HG03196 (cell line): ENCODE results near the gene ZNF318.
"Not testable (repeated sequence)": the region's sequence is repeated elsewhere in the genome, so short reads cannot be mapped to it uniquely, and the experiment has no call there.

Source experiments
- ATAC-seq: cut with Tn5 transposase; IDR thresholded peaks from one replicate; pipeline ENCODE4 v1.9.1; 2021; ENCODE audit not compliant: unreplicated experiment

Gene ZNF318, protein sequence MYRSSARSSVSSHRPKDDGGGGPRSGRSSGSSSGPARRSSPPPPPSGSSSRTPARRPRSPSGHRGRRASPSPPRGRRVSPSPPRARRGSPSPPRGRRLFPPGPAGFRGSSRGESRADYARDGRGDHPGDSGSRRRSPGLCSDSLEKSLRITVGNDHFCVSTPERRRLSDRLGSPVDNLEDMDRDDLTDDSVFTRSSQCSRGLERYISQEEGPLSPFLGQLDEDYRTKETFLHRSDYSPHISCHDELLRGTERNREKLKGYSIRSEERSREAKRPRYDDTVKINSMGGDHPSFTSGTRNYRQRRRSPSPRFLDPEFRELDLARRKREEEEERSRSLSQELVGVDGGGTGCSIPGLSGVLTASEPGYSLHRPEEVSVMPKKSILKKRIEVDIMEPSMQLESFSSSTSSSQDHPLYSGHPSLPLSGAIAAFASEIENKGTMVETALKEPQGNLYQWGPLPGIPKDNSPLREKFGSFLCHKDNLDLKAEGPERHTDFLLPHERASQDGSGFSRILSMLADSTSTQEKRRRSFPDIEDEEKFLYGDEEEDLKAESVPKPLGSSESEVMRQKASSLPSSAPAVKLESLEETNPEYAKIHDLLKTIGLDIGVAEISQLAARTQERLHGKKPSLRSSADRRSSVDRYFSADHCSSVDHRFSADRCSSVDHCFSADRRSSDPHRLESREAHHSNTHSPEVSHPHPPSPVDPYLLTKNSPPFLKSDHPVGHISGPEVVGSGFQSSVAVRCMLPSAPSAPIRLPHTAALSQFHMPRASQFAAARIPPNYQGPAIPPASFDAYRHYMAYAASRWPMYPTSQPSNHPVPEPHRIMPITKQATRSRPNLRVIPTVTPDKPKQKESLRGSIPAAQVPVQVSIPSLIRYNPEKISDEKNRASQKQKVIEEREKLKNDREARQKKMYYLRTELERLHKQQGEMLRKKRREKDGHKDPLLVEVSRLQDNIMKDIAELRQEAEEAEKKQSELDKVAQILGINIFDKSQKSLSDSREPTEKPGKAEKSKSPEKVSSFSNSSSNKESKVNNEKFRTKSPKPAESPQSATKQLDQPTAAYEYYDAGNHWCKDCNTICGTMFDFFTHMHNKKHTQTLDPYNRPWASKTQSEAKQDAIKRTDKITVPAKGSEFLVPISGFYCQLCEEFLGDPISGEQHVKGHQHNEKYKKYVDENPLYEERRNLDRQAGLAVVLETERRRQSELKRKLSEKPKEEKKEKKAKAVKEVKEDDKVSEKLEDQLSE (N-terminal part only)

DNA sequence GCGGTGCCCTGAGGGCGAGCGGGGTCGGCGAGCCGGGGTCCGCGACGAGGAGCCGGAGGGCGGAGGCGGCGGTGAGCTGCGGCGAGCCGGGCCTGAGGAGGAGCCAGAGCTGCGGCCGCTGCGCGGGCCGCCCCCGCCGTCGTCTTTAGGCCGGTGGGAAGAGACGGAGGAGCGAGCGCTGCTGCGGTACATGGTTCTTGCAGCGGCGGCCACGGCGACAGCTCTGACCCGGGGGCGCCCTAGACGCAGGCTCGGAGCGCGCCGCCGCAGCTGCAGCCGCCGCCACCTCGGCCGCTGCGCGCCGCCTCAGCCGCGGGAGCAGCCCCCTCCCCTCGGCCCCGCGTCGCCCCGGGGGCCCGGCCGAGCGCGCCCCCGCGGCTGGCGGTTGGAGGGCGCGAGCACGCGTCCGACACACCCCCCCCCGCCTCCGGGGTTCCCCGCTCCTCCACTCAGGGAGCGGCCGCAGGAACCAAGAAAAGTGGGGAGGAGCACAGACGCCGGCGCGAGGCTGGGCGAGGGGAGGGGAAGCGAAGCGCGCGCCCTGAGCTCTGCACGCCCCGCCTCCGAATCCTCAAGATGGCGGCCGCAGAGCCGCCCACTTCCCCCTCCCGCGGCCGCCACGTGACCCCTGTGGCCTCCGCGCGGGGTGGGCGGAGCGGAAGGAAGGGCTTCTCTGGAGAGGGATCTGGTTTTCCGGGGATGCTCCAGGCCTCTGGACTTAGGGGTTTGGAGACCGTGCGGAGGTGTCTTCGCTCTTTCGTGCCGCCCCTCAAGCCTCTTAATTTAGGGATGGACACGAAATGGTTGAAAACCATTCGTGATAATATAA, at the start of gene ZNF318:
ZNF318 (minus strand) TSS at position 474 of the 829 bp plus-strand sequence; CDS start at position 192, 282 bp downstream.
- peak; percentile 82 for ATAC-seq

DNA sequence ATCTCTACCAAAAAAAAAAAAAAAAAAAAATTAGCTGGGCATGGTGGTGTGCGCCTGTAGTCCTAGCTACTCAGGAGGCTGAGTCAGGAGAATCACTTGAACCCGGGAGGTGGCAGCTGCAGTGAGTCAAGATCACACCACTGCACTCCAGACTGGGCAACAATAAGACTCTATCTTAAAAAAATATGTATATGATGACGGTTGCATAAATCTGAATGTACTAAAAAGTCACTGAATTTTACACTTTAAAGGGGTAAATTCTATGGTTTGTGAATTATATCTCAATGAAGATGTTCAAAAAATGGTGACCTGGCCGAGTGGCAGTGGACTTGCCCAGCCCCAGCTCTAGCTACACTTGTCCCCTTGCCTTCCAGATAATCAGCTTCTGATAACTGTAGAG, 47.5 kb upstream of the ZNF318 start:
- ATAC-seq: no peak

DNA sequence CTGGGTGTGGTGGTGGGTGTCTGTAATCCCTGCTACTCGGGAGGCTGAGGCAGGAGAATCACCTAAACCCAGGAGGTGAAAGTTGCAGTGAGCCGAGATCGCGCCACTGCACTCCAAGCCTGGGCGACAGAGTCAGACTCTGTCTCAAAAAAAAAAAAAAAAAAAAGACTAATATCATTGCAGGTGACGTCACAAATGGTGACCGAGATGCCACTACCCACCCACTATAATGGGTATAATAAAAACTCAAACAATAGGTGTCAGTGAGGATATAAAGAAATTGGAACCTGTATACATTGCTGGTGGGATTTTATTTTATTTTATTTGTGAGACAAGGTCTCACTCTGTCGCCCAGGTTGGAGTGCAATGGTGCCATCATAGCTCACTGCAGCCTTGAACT, 45.8 kb upstream of the ZNF318 start:
- not testable (repeated sequence) for ATAC-seq

DNA sequence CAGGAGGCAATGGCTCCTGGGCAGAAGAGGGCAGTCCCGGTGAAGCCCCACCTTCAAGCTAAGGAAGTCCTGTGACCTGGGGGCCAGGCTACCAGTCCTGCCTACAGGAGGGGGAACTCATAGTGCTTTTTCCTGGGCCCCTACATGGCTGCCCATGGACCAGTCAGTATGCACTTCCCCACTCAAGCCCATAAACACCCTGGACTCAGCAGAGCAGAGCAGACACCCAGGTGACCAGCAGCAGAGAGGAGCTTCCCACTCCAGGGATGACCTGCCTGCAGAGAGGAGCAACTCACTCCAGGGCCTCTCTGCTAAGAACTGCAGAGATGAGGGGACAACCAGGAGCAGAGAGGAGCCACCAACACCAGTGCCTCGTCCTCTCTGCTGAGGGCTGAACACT, 43.6 kb upstream of the ZNF318 start:
- no peak for ATAC-seq

DNA sequence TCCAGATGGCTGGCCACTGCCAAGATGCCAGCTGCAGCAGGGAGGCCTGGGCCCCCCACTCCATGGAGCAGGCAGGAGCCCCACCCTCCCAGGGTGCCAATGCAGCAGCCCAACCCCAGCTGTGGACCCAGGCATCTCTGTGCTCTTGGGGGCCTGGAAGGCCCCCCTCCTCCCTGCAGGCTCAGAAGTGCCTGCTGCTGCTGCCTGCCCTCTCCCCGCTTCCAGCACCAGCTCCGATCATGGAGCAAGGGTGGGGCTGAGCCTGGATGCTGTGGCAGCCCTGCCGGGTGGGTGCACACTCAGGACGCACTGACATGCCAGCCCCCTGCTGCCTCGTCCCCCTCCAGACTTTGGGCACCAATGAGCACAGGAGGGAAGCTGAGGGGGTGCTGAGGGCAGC, 43.1 kb upstream of the ZNF318 start:
- ATAC-seq: no peak

DNA sequence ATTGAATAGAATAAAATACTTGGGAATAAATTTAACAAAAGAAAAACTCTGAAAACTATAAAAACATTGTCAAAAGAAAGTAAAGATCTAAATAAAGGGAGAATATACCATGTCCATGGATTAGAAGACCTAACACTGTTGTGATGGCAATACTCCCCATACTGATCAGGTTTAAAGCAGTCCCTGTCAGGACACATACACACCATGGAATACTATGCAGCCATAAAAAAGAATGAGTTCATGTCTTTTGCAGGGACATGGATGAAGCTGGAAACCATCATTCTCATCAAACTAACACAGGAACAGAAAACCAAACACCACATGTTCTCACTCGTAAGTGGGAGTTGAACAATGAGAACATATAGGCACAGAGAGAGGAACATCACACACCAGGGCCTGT, 41.3 kb upstream of the ZNF318 start:
- not testable (repeated sequence) for ATAC-seq

DNA sequence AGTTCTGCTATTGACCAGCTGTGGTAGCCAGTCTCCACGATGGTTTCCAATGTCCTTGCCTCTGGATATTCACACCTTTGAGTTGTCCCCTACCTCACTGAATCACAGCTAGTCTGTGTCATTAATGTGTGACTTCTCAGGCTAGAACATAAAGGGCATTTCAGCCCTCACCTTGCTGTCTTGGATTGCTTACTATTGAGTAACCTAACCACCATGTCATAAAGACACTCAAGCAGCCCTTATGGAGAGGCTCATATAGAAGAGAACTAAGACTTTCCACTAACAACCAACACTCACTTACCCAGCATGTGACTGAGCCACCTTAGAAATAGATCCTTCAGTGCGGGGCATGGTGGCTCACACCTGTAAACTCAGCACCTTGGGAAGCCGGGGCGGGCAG, 38.8 kb upstream of the ZNF318 start:
- no peak for ATAC-seq

DNA sequence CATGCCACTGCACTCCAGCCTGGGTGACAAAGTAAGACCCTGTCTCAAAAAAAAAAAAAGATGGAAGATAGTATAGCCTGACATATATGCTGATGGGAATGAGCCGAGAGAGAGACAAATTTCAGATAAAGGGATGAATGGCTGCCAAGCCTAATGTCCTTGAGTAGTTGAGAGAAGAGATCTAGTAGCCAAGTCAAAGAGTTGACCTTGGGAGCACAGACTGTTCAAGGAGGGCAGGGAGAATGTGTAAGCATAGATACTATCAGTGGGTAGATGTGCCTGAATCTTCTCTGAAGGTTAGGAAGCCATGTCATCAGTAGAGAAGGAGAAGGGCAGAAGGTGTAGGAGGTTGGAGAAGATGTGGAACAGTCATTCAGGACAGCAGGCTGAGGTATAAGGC, 37.8 kb upstream of the ZNF318 start:
- ATAC-seq: no peak

DNA sequence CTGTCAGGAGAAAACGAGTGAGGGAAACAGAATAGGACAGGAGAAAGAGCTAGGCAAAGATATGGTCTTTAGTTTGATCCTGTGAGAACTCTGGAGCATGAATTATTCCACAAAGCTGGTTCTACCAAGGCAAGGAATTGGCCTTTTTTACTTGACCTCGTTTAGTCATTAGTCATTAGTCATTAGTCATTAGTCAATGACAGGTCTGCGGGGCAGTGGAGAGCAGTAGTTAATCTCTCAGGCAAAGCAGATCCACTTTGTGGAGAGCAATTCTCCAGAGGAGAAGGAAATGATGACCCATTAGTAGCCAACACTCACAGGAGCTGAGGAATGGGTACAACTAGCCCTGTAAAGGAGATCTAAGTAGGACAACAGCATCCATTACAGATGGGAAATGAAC, 35.9 kb upstream of the ZNF318 start:
- no peak for ATAC-seq

DNA sequence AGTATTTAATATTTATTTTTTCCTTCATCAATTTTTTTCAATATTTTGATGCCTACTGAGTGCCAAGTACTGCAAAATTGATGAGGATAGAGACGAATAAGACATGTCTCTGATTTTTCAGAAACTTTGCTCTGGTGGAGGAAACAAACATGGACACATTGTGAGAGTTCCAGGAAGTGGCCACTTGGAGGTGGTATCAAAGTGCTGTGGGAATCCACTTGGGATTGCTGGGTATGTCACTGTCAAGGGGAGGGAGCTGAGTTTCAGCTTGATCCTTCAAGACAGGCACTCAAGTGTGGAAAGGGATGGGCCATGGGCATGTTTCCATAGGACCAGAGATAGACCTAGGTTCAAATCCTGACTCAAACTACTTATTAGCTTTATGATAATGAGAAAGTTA, 33.4 kb upstream of the ZNF318 start:
- no peak for ATAC-seq

DNA sequence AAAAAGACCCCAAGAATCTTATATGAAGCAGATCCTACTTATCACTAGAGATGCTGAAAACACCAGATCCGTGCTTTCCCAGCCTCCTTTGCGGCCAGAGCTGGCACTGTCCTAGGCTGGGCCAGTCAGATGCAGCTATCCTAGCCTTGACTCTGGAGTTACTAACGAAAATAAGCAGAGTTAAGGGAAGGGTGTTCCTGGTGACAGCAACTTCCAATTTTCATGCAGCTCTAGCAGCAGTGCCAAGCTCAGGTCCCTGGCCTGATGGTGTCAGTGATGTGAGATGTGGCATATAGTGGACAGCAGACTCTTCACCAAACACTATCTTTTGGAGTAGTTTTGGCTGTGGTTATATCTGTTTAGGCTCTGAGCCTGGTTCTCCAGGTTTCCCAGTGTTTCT, 32.3 kb upstream of the ZNF318 start:
- ATAC-seq: no peak

DNA sequence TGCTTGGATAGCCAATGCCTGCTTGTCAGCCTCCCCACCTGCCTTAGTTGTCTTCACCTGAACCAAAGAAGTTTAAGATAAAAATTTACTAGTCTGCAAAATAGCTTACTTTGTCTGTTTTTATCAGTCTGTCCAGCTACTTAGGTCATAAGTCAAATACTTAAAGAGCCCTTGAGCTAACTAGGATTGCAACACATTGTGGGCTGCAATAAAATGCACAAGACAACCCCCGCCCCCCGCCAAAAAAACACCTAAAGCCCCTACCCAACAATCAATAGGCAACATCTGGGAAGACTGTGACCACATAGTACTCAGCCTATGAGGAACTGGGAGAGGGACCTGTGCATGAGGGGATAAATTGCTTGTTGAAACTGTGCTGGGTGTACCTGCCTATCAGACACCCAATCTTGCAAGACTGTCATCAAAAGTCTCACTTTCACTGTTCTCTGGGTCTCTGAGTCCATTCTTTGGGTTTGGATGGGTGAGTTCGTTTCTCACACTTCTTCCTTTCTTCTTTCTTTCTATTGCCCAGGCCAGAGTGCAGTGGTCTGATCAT, 30.6 kb upstream of the ZNF318 start:
- ATAC-seq: no peak

DNA sequence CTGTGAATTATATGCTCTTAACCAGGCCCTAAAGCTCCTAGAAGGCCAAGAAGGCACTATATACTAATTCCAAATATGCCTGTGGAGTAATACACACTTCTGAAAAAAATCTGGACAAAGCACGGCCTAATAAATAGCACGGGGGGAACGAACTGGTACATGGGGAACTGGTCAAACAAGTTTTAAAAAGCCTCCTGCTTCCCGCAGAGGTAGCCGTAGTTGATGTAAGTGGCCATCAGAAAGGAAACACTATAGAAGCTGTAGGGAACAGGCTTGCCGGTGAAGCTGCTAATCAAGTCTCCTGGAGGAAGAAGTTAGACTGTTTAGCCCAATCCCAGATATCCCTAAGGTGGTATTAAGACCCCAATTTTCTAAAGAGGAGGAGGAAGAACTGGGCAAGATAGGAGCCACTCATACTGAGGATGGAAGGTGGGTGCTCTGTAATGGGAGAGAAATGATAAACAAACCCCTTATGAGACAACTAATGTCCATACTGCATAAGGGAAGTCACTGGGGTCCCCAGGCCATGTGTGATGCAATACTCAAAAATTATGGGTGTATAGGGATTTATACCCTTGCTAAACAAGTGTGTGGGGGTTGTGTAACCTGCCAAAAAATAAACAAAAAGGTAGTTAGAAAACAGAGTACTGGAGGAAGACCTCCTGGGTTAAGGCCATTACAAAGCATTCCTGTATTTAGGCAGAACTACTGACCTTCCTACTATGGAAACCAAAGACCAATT, 27.1 kb upstream of the ZNF318 start:
- ATAC-seq: no peak

DNA sequence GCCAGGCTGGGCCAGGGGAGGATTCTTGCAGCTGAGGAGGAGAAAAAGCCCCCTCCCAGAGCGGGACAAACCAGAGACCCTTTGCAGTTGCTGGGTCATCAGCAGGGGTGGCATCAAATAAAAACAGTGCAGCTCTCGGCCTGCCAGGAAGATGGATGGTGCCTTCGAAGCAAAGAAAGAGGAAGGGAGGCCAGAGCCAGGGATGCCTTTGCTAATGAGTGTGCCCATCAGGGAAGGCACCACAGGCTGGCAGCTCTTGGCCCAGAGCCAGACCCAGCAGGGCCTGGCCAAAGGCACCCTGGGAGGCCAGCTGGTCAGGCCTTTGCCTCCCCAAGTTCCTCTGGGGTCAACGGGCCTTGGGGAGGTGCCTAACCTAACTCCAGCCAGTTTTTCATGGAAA, 26.3 kb upstream of the ZNF318 start:
- ATAC-seq: no peak

DNA sequence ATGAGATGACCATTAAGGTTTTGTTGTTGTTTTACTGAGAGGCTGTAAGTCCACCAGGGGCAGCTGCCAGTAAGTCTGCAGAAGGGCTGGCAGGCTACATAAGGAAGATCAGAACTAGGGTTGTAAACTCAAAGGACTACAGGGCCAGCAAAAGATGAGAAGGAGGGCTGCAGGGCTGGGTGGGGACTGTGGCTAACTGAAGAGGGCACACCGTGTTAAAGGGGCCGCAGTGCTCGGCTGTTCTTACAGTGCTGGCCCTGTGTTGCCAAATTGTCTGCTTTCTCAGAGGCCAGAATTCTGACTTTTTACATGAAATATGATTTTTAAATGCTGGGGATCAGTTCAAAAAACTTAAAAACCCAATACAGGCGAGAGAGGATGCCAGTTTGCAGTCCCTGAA, 25.5 kb upstream of the ZNF318 start:
- no peak for ATAC-seq

DNA sequence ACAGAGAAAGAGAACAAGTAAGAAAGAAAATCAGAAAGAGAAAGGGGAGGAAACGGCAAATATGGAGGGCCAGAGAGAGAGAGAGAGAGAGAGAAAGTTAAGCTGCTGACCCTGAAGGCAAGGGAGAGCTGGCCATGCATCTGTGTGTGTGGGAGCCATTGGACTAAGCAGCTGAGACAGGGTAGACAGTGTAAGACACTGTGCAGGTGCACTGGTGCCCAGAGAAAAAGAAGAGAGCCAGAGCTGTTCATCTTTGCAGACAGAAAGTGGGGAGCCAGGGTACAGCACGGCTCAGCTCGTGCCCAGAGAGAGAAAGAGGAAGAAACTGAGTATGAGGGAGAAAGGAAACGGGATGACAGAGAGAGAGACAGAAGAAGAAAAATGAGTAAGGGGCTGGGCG, 24.2 kb upstream of the ZNF318 start:
- ATAC-seq: no peak

DNA sequence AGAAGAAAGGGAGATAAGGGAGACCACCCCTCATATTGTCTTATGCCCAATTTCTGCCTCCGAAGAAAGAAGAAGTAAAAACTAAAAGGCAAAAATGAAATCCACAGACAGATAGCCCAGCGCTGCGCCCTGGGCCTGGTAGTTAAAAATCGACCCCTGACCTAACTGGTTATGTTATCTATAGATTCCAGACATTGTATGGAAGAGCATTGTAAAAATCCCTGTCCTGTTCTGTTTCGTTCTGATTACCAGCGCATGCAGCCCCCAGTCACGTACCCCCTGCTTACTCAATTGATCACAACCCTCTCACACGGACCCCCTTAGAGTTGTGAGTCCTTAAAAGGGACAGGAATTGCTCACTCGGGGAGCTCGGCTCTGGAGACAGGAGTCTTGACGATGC, 23.7 kb upstream of the ZNF318 start:
- not testable (repeated sequence) for ATAC-seq

DNA sequence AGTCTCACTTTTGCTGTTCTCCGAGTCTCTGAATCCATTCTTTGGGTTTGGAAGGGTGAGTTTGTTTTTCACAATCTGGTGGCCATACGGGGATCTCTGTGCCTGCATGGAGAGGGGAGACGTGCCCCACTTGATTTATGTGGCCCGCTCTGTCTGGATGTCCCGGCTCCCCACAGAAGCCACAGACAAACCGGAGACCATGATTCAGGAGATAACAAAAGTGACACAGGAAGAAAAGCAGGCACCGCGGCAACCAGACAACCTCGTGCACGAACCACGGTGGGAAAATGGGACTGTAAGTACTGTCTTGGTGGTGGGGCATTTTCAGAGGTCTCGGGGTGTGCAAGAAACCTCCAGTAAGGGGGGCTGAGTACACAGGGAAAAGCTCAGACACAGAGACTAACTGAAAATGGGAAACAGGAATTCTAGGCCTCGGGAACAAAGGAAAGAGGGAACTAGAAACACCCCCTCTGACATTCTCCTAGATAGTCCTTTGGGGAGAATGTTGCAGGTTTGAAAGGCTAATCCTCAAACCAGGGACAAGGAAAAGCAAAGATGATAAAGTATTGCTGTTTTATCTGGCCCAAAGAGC, 22.1 kb upstream of the ZNF318 start:
- ATAC-seq: no peak
